Esophagus squamous epithelium (tissue), 5 donors: ENCODE results near the gene TOMM40. TPM values are rescaled to one million over a fixed set of nuclear protein-coding genes. Genes with fewer than 3 reads are reported as not detected.
A peak's percentile ranks its signal among the peaks of the same experiment; 100 is the strongest.

Experiments used
- DNase-seq: peaks from one replicate; lab custom pipeline; 2025; lab: John Stamatoyannopoulos, UW
- H3K27ac ChIP-seq, 4 donors: fragments of 200-600 bp; sonication (generic); one replicate each; pipeline ENCODE4 v1.5.1; 2016 to 2019; ENCODE audit warnings: mild to moderate bottlenecking in 1 of 4
- H3K27me3 ChIP-seq, 4 donors: fragments of 200-600 bp; sonication (generic); 1 replicate in 3 of 4; 2 replicates in 1 of 4; pipeline versions ENCODE4 v1.5.1 to v1.6.0; 2017 to 2021; ENCODE audit warnings: antibody characterized with exemption in 1 of 4
- H3K36me3 ChIP-seq, 3 donors: fragments of 200-600 bp; sonication (generic); one replicate each; pipeline ENCODE4 v1.5.1; 2016 to 2019
- H3K4me1 ChIP-seq, 3 donors: fragments of 200-600 bp; sonication (generic); one replicate each; pipeline ENCODE4 v1.5.1; 2017 to 2019
- H3K4me3 ChIP-seq, 4 donors: fragments of 200-600 bp; sonication (generic); 1 replicate in 3 of 4; 2 replicates in 1 of 4; pipeline ENCODE4 v1.5.1; 2016 to 2019; ENCODE audit warnings: mild to moderate bottlenecking in 2 of 4, moderate library complexity in 1 of 4
- H3K9me3 ChIP-seq, 3 donors: fragments of 200-600 bp; sonication (generic); one replicate each; pipeline ENCODE4 v1.5.1; 2016 to 2019
- CTCF ChIP-seq, 6 experiments: fragments of 450-650 bp in 4 of 6; fragments of 200-600 bp in 2 of 6; sonication (generic) in 2 of 6; IDR thresholded peaks; one replicate each; pipeline ENCODE4 v1.5.1; 2016 to 2019; ENCODE audit warnings: antibody characterized with exemption in 6 of 6, mild to moderate bottlenecking in 4 of 6, moderate library complexity in 4 of 6
- POLR2A ChIP-seq, 4 donors: fragments of 450-650 bp; IDR thresholded peaks; one replicate each; pipeline ENCODE4 v1.6.1; 2017; ENCODE audit warnings: antibody characterized with exemption in 4 of 4, mild to moderate bottlenecking in 4 of 4, moderate library complexity in 3 of 4
- WGBS, 2 donors: methylation state at CpG; one replicate each; pipeline ENCODE4 v1.1.5; 2018; 5-methylcytosine and 5-hydroxymethylcytosine counted together
- intact Hi-C: fragments of 100-400 bp; cut with DNase I; formaldehyde crosslinking; loops from one replicate; pipeline ENCODE4 v1.15.0; 2022
- total RNA-seq, 4 donors: library from RNA; depleted of rRNA; stranded (reverse); fragments of >200 nt; gene quantifications; one replicate each; pipeline ENCODE4 v1.1.0, GENCODE V29; 2016
- donor health status: DM: yes; HTN: yes; CAD: no.

The TOMM40 gene
- total RNA-seq, 4 donors from 2014 or later, result 64.7 to 142 (median 79.0) TPM

- Histone ChIP-seq H3K4me1 (peaks cover 0 to 12% (median 5%) of the 10 kb centered on the region in 3 donors), H3K9me3 (no peaks in the 10 kb centered on the region), H3K27ac (no peak overlapping the region), H3K27me3 (no peaks in the 10 kb centered on the region), H3K36me3 (peaks cover 0 to 12% (median 0%) of the 10 kb centered on the region in 3 donors), H3K4me3 (no peak overlapping the region)
- intact Hi-C loops, result no loop called here
- TF ChIP-seq POLR2A (IDR thresholded peaks at IDR 0.05) (no peak), CTCF (IDR thresholded peaks at IDR 0.05) (no peak)
- 86 to 94% methylated on average over 4 to 5 of the region's 5 CpGs for WGBS, 2 donors
- no peak for DNase-seq
These were observed 57.2 kb downstream of the TOMM40 start for GRCh38 chr19:44948237-44948636.

- Histone ChIP-seq H3K36me3 (peaks cover 0 to 12% (median 0%) of the 10 kb centered on the region in 3 donors), H3K9me3 (no peaks in the 10 kb centered on the region), H3K27me3 (no peaks in the 10 kb centered on the region), H3K27ac (no peak overlapping the region), H3K4me1 (peaks cover 5 to 19% (median 7%) of the 10 kb centered on the region in 3 donors), H3K4me3 (no peak overlapping the region)
- TF ChIP-seq CTCF (IDR thresholded peaks at IDR 0.05) (no peak), POLR2A (IDR thresholded peaks at IDR 0.05) (no peak)
- intact Hi-C loops, result no loop called here
- 94% methylated on average over 3 of the region's 5 CpGs; no CpG with 5 or more reads in 1 of the 2 donors for WGBS, 2 donors
- no peak for DNase-seq
These were observed 57.8 kb downstream of the TOMM40 start for GRCh38 chr19:44948763-44949374.

GRCh38 chr19:44949550-44949949 is 58.5 kb downstream of the TOMM40 start:
- Histone ChIP-seq H3K4me3 (no peak overlapping the region), H3K9me3 (no peaks in the 10 kb centered on the region), H3K4me1 (peaks cover 11 to 25% (median 11%) of the 10 kb centered on the region in 3 donors), H3K27ac (no peak overlapping the region), H3K36me3 (peaks cover 0 to 12% (median 0%) of the 10 kb centered on the region in 3 donors), H3K27me3 (no peaks in the 10 kb centered on the region)
- DNase-seq, result no peak
- TF ChIP-seq CTCF (IDR thresholded peaks at IDR 0.05) (no peak), POLR2A (IDR thresholded peaks at IDR 0.05) (no peak)
- 66 to 74% methylated on average over 9 of the region's 9 CpGs for WGBS, 2 donors
- intact Hi-C loops, result no loop called here

- TF ChIP-seq CTCF (IDR thresholded peaks at IDR 0.05) (peak; percentile 79 to 92 (median 86)), POLR2A (IDR thresholded peaks at IDR 0.05) (no peak)
- 29 to 50% methylated on average over 8 to 10 of the region's 13 CpGs for WGBS, 2 donors
- Histone ChIP-seq H3K27ac (peak overlapping the region in 2 of 4 donors; percentile 30 to 47), H3K4me1 (peaks cover 18 to 35% (median 18%) of the 10 kb centered on the region in 3 donors), H3K9me3 (no peaks in the 10 kb centered on the region), H3K36me3 (peaks cover 0 to 12% (median 0%) of the 10 kb centered on the region in 3 donors), H3K4me3 (no peak overlapping the region), H3K27me3 (no peaks in the 10 kb centered on the region)
- intact Hi-C loops, result loop anchor here (5.0 kb wide), 1 partner anchor 49 kb away; no protein-coding TSS in a partner anchor
- DNase-seq, result no peak
These were observed 60.4 kb downstream of the TOMM40 start for GRCh38 chr19:44951179-44952159.

Other genes with a start within 250 kb of the TOMM40 start
- 10 to 100 TPM; 13.2 to 21.9 (median 20.9) TPM for gene PVR, start 247.3 kb upstream of the TOMM40 start, total RNA-seq
- gene CEACAM19, start 219.8 kb upstream of the TOMM40 start, total RNA-seq, result 1 to 10 TPM; 2.3 to 7.6 (median 4.6) TPM
- not detected for gene CEACAM16, start 192.1 kb upstream of the TOMM40 start, total RNA-seq
- gene BCL3, start 142.5 kb upstream of the TOMM40 start, total RNA-seq, result 10 to 100 TPM; 26.6 to 88.9 (median 51.4) TPM
- 10 to 100 TPM; 26.9 to 75.7 (median 49.1) TPM for gene CBLC, start 113.4 kb upstream of the TOMM40 start, total RNA-seq
- gene BCAM, start 82.2 kb upstream of the TOMM40 start, total RNA-seq, result 10 to 100 TPM in 3 of 4 donors, 1 to 10 TPM in 1; 7.2 to 24.8 (median 17.6) TPM
- 100 to 1,000 TPM in 1 of 4 donors, 10 to 100 TPM in 3; 42.9 to 103 (median 60.9) TPM for gene NECTIN2, start 45.0 kb upstream of the TOMM40 start, total RNA-seq
- gene APOE, start 14.5 kb downstream of the TOMM40 start, total RNA-seq, result 100 to 1,000 TPM in 1 of 4 donors, 10 to 100 TPM in 1, 1 to 10 TPM in 2; 5.7 to 141 (median 20.7) TPM
- 1 to 10 TPM; 1.4 to 7.5 (median 4.1) TPM for gene APOC1, start 23.4 kb downstream of the TOMM40 start, total RNA-seq
- not detected for gene APOC4, start 51.0 kb downstream of the TOMM40 start, total RNA-seq
- gene APOC2, start 54.8 kb downstream of the TOMM40 start, total RNA-seq, result 1 to 10 TPM in 1 of 4 donors, not detected in 3; 1.6 TPM
- gene CLPTM1, start 64.1 kb downstream of the TOMM40 start, total RNA-seq, result 10 to 100 TPM; 44.2 to 76.9 (median 56.3) TPM
- gene RELB, start 110.2 kb downstream of the TOMM40 start, total RNA-seq, result 10 to 100 TPM in 1 of 4 donors, 1 to 10 TPM in 3; 4.8 to 11.8 (median 7.6) TPM
- 100 to 1,000 TPM in 1 of 4 donors, 10 to 100 TPM in 3; 46.4 to 122 (median 64.0) TPM for gene CLASRP, start 147.8 kb downstream of the TOMM40 start, total RNA-seq
- 10 to 100 TPM in 1 of 4 donors, 1 to 10 TPM in 3; 4.0 to 17.7 (median 4.5) TPM for gene ZNF296, start 185.2 kb downstream of the TOMM40 start, total RNA-seq
- gene GEMIN7, start 188.0 kb downstream of the TOMM40 start, total RNA-seq, result 10 to 100 TPM; 22.3 to 28.0 (median 25.4) TPM
- 10 to 100 TPM; 25.1 to 35.5 (median 30.8) TPM for gene PPP1R37, start 201.9 kb downstream of the TOMM40 start, total RNA-seq